Activated T-helper 17 cell treated with anti-CD3 and anti-CD28 coated beads, Interleukin-2, amount 50 U/mL, for 72 hours (primary cell): Measurements from ENCODE around the gene S100A7. TPM values are rescaled to one million over a fixed set of nuclear protein-coding genes. Genes with fewer than 3 reads are reported as not detected.
"Not testable (repeated sequence)": the region's sequence is repeated elsewhere in the genome, so short reads cannot be mapped to it uniquely, and the experiment has no call there.

Experiments used
- ATAC-seq: fragments of 150-1000 bp; cut with Tn5 transposase; replicated peaks from 2 replicates; pipeline ENCODE4 v1.10.0; 2021; ENCODE audit warnings: mild to moderate bottlenecking, moderate library complexity
- H3K27ac Mint-ChIP-seq: one replicate; pipeline ENCODE4 v1.8.0; 2022; ENCODE audit warnings: mixed read lengths
- H3K27me3 Mint-ChIP-seq: one replicate; pipeline ENCODE4 v1.8.0; 2022; ENCODE audit warnings: mixed read lengths
- H3K36me3 Mint-ChIP-seq: one replicate; pipeline ENCODE4 v1.8.0; 2022; ENCODE audit warnings: low read depth, mild to moderate bottlenecking, mixed read lengths
- H3K4me1 Mint-ChIP-seq: one replicate; pipeline ENCODE4 v1.8.0; 2022; ENCODE audit warnings: mixed read lengths
- H3K4me3 Mint-ChIP-seq: one replicate; pipeline ENCODE4 v1.8.0; 2022; ENCODE audit warnings: mild to moderate bottlenecking, mixed read lengths
- H3K9me3 Mint-ChIP-seq: one replicate; pipeline ENCODE4 v1.8.0; 2022; ENCODE audit warnings: mixed read lengths
- total RNA-seq, 2 donors: library from RNA; stranded (reverse); gene quantifications; one replicate each; pipeline ENCODE4 v1.2.3, GENCODE V29; 2022

S100A7 gene
- total RNA-seq, 2 donors from 2014 or later: not detected

DNA sequence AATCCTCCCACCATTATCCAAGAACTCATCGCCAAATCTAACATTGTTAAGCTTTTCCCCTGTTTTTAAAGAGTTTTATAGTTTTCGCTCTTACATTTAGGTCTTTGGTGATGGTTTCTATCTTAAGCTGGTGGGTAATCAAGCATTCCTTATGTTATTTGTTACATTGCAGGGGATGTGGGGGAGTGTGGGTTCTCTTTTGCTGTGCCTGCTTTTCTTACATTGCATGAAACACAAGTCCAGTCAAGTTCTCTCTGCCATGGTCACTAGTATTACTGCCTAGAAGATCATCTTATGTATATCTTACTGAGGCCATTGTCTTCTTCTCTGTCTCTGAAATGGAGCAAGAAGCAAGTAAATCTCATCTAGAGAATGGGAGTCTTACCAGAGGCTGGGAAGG is 27.3 kb upstream of the S100A7 start:
- Mint-ChIP-seq H3K27ac (no peak overlapping the region), H3K9me3 (no peaks in the 10 kb centered on the region), H3K36me3 (no peaks in the 10 kb centered on the region), H3K27me3 (peaks cover 31% of the 10 kb centered on the region), H3K4me1 (no peaks in the 10 kb centered on the region), H3K4me3 (no peak overlapping the region)
- ATAC-seq: no peak

DNA sequence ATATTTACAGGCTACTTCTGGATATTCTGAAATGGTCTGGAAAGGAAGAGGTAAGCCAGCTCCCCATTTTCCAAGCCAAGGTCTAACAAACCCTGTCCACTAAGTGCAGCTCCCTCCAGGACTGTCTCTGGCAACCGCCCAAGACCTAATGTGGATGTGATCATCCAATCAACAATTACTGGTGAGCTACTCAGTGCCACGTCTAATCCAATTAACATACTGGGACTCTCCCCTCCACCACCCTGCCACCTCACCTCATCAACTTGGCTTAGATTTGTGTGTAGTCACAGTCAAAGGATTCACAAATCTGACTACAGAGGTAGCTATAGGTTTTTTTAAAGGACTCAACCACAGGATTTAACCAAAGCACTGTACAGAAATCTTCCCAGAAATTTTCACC is 25.4 kb upstream of the S100A7 start:
- no peak for ATAC-seq
- H3K4me1 Mint-ChIP-seq: no peaks in the 10 kb centered on the region
- H3K4me3 Mint-ChIP-seq: no peak overlapping the region
- peaks cover 39% of the 10 kb centered on the region for H3K27me3 Mint-ChIP-seq
- no peak overlapping the region for H3K27ac Mint-ChIP-seq
- H3K9me3 Mint-ChIP-seq: no peaks in the 10 kb centered on the region
- H3K36me3 Mint-ChIP-seq: no peaks in the 10 kb centered on the region

DNA sequence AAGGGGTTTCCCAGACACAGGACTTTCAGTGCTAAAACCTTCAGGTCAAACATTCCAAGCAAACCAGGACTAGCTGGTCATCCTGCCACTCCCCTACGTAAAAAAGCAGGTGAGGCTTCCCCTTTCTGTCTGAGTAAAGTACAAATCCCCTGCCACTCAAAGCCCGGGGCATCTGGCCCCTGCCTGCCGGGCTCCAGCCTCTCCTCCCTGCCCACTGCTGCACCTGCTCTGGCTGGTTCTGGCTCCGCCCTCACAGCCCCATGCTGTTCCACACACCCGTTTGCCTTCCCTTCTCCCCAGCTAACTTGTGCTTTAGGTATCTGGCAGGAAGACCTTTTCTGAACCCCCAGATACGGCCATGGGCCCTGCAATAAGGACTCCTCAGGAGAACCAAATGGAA is 23.3 kb upstream of the S100A7 start:
- no peak overlapping the region for H3K27ac Mint-ChIP-seq
- H3K9me3 Mint-ChIP-seq: no peaks in the 10 kb centered on the region
- no peak overlapping the region for H3K4me3 Mint-ChIP-seq
- H3K4me1 Mint-ChIP-seq: no peaks in the 10 kb centered on the region
- H3K27me3 Mint-ChIP-seq: peaks cover 44% of the 10 kb centered on the region
- H3K36me3 Mint-ChIP-seq: no peaks in the 10 kb centered on the region
- ATAC-seq: no peak

DNA sequence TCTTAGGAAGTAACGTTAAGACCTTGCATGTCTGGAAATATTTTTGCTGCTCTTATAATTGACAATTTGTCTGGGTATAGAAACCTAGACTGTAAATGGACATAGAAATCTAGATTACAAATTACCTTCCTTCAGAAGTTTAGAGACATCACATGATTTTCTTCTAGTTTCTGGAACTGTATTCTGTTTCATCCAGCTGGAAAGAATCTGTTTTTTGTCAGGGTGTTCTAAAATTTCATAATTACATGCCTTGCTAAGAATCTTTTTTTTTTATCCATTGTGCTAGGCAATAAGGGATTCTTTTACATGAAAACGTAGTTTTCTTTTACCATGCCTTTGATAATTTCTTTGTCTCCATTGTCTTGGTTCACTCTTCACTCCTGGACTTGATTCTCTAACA is 20.7 kb upstream of the S100A7 start:
- no peak for ATAC-seq
- no peak overlapping the region for H3K27ac Mint-ChIP-seq
- H3K27me3 Mint-ChIP-seq: peaks cover 36% of the 10 kb centered on the region
- no peak overlapping the region for H3K4me3 Mint-ChIP-seq
- H3K4me1 Mint-ChIP-seq: no peaks in the 10 kb centered on the region
- no peaks in the 10 kb centered on the region for H3K36me3 Mint-ChIP-seq
- H3K9me3 Mint-ChIP-seq: no peaks in the 10 kb centered on the region

- H3K4me1 Mint-ChIP-seq: no peaks in the 10 kb centered on the region
- peaks cover 31% of the 10 kb centered on the region for H3K27me3 Mint-ChIP-seq
- no peaks in the 10 kb centered on the region for H3K36me3 Mint-ChIP-seq
- no peaks in the 10 kb centered on the region for H3K9me3 Mint-ChIP-seq
- H3K4me3 Mint-ChIP-seq: no peak overlapping the region
- H3K27ac Mint-ChIP-seq: no peak overlapping the region
- ATAC-seq: no peak
Measured at GRCh38 chr1:153478692-153479618, 18.5 kb upstream of the S100A7 start.

DNA sequence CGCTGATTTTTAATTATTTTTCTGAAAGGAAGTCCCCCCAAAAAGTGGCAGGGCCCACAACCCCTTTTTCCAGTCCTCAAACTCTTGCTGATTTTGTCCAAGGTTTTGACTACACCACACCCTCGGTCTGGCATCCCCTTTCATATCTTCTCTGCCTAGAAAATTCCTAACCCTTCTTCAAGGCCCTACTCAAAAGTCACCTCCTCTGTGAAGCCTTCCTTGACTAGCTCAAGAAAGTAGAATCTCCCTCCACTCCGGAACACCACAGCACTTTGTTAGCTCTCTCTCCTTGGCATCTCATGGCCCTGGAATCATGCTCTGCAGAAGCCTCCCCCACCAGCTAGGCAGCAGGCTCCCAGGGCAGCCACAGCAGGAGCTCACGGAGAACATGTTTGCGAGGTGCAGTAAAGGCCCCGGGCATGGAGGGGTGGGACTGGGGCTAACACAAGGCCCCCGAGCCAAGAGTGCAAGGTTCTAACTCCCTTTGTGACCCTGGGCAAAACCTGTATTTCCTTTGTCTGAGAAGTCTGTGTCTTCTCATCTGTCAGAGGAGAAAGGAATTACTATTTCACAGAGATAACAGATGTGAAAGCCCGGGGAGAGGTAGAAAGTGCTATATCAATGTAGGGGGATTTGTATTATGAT is 17.7 kb upstream of the S100A7 start:
- Mint-ChIP-seq H3K27me3 (peaks cover 26% of the 10 kb centered on the region), H3K27ac (no peak overlapping the region), H3K4me3 (no peak overlapping the region), H3K4me1 (no peaks in the 10 kb centered on the region), H3K9me3 (no peaks in the 10 kb centered on the region), H3K36me3 (no peaks in the 10 kb centered on the region)
- no peak for ATAC-seq

- H3K9me3 Mint-ChIP-seq: peaks cover 7% of the 10 kb centered on the region
- peaks cover 18% of the 10 kb centered on the region for H3K27me3 Mint-ChIP-seq
- no peak overlapping the region for H3K27ac Mint-ChIP-seq
- no peak overlapping the region for H3K4me3 Mint-ChIP-seq
- no peak for ATAC-seq
- H3K4me1 Mint-ChIP-seq: no peaks in the 10 kb centered on the region
- no peaks in the 10 kb centered on the region for H3K36me3 Mint-ChIP-seq
Measured at GRCh38 chr1:153476491-153477093, 16.1 kb upstream of the S100A7 start.

DNA sequence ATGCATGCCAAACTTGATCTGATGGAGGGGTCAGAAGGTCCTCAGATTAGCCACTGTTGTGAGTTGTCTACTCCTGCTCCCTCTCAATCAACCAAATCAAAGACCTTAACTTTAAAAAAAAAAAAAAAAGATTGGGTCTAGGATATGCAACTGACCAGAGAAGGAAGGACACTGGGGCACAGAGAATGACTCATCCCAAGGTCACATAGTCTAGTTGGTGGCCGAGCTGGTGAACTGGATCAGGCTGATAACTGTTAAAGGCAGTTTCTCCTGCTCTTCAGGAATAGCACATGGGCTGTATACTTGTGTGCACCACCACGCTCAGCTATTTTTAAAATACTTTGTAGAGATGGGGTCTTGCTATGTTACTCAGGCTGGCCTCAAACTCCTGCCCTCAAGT is 14.8 kb upstream of the S100A7 start:
- Mint-ChIP-seq H3K27me3 (peaks cover 19% of the 10 kb centered on the region), H3K9me3 (peaks cover 11% of the 10 kb centered on the region), H3K27ac (no peak overlapping the region), H3K36me3 (no peaks in the 10 kb centered on the region), H3K4me1 (no peaks in the 10 kb centered on the region), H3K4me3 (no peak overlapping the region)
- ATAC-seq: no peak

- Mint-ChIP-seq H3K9me3 (peaks cover 11% of the 10 kb centered on the region), H3K4me1 (no peaks in the 10 kb centered on the region), H3K36me3 (no peaks in the 10 kb centered on the region), H3K4me3 (no peak overlapping the region), H3K27me3 (peaks cover 14% of the 10 kb centered on the region), H3K27ac (no peak overlapping the region)
- ATAC-seq: no peak
Measured at GRCh38 chr1:153474347-153474746, 13.9 kb upstream of the S100A7 start.

GRCh38 chr1:153470707-153471106 is 10.3 kb upstream of the S100A7 start:
- Mint-ChIP-seq H3K27ac (no peak overlapping the region), H3K4me3 (no peak overlapping the region), H3K4me1 (no peaks in the 10 kb centered on the region), H3K9me3 (peaks cover 11% of the 10 kb centered on the region), H3K27me3 (peaks cover 11% of the 10 kb centered on the region), H3K36me3 (no peaks in the 10 kb centered on the region)
- no peak for ATAC-seq

- H3K36me3 Mint-ChIP-seq: no peaks in the 10 kb centered on the region
- no peak overlapping the region for H3K27ac Mint-ChIP-seq
- no peak for ATAC-seq
- peaks cover 4% of the 10 kb centered on the region for H3K9me3 Mint-ChIP-seq
- H3K4me3 Mint-ChIP-seq: no peak overlapping the region
- no peaks in the 10 kb centered on the region for H3K4me1 Mint-ChIP-seq
- peaks cover 9% of the 10 kb centered on the region for H3K27me3 Mint-ChIP-seq
Measured at GRCh38 chr1:153466908-153467307, 6.5 kb upstream of the S100A7 start.

- peak; percentile 59 for ATAC-seq
- peaks cover 4% of the 10 kb centered on the region for H3K9me3 Mint-ChIP-seq
- peaks cover 9% of the 10 kb centered on the region for H3K27me3 Mint-ChIP-seq
- H3K27ac Mint-ChIP-seq: no peak overlapping the region
- no peaks in the 10 kb centered on the region for H3K4me1 Mint-ChIP-seq
- no peak overlapping the region for H3K4me3 Mint-ChIP-seq
- H3K36me3 Mint-ChIP-seq: no peaks in the 10 kb centered on the region
Measured at GRCh38 chr1:153465811-153466636, 5.6 kb upstream of the S100A7 start.

GRCh38 chr1:153462741-153463140 is 2.3 kb upstream of the S100A7 start:
- not testable (repeated sequence) for H3K4me3 Mint-ChIP-seq, H3K9me3 Mint-ChIP-seq, ATAC-seq, H3K36me3 Mint-ChIP-seq, H3K4me1 Mint-ChIP-seq, H3K27ac Mint-ChIP-seq
- peaks cover 12% of the 10 kb centered on the region for H3K27me3 Mint-ChIP-seq

DNA sequence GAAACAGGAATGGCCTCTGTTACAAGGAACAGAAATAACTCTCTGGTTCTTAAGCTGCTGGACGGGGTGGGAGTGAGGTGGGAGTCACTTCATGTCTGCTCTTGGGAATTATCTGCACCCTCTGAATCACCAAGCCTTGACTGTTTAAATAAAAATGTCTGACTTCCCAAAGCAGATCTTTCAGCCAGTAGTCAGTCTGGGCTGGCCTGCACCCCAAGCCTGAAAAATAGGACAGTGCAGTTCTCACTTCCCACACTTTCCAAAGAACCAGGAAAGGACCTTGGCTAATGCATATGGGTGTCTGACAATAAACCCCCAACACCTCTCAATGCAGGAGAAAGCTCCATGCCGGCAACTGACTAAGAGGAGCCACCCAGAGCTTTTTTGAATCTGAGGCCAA is 796 bp downstream of the S100A7 start:
- H3K36me3 Mint-ChIP-seq: no peaks in the 10 kb centered on the region
- H3K4me3 Mint-ChIP-seq: no peak overlapping the region
- no peaks in the 10 kb centered on the region for H3K4me1 Mint-ChIP-seq
- no peak overlapping the region for H3K27ac Mint-ChIP-seq
- no peak for ATAC-seq
- no peaks in the 10 kb centered on the region for H3K9me3 Mint-ChIP-seq
- peaks cover 26% of the 10 kb centered on the region for H3K27me3 Mint-ChIP-seq
